HG02678 (cell line): ENCODE measurements around the gene ATP8A2.
"Not testable (repeated sequence)": the region's sequence is repeated elsewhere in the genome, so short reads cannot be mapped to it uniquely, and the experiment has no call there.

Source experiments
- ATAC-seq: cut with Tn5 transposase; IDR thresholded peaks from one replicate; pipeline ENCODE4 v1.9.1; 2021; ENCODE audit warnings: mild to moderate bottlenecking, moderate library complexity; ENCODE audit not compliant: unreplicated experiment

The ATP8A2 gene

GRCh38 chr13:25945596-25945995 is 573.8 kb downstream of the ATP8A2 start:
- ATAC-seq = no peak

- ATAC-seq = no peak
These were observed 574.5 kb downstream of the ATP8A2 start for GRCh38 chr13:25946321-25946720.

- no peak for ATAC-seq
These were observed 577.1 kb downstream of the ATP8A2 start for GRCh38 chr13:25948910-25949309.

GRCh38 chr13:25951831-25952230 is 580.1 kb downstream of the ATP8A2 start:
- no peak for ATAC-seq

DNA sequence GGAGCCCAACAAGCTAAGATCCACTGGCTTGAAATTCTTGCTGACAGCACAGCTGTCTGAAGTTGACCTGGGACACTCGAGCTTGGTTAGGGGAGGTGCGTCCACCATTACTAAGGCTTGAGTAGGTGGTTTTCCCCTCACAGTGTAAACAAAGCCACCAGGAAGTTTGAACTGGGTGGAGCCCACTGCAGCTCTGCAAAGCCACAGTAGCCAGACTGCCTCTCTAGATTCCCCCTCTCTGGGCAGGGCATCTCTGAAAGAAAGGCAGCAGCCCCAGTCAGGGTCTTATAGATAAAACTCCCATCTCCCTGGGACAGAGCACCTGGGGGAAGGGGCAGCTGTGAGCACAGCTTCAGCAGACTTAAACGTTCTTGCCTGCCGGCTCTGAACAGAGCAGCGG is 582.3 kb downstream of the ATP8A2 start:
- ATAC-seq = not testable (repeated sequence)

GRCh38 chr13:25954943-25955342 is 583.2 kb downstream of the ATP8A2 start:
- not testable (repeated sequence) for ATAC-seq

GRCh38 chr13:25958986-25959385 is 587.2 kb downstream of the ATP8A2 start:
- ATAC-seq = no peak

DNA sequence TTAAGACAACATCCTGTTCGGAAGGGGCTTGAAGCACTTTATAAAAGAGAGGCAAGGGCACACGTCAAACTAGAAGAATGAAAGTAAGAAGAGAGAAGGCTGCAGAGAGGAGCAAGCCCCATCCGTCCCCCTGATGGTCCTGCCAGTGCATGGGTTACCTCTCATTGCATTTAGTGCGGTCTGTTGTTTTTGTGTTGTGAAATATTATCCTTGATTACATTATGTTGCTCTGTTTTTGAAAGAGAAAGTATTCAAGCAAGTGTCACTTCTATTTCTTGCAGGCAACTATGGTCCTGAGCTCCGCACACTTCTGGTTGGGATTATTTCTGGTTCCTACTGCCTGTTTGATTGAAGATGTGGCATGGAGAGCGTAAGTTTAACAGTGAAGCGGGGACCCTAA is 589.5 kb downstream of the ATP8A2 start:
- no peak for ATAC-seq

DNA sequence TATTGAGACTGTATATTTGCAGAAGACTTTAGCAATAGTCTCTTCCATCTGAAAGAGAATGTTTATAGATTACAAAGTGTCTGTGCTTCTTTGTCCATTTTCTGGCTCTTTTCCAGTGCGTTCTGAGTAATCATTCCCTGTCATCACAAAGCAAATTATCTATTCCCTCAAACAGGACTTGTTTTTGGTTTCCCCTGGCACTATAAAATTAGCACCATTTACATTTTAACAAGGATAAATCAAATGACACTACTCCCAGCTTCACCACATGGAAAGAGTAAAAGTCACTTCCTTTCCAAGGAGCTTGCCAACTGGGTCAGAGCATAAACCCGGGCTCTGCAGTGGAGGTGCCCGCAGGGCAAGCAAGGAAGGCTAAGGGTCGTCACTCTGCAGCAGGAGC is 591.9 kb downstream of the ATP8A2 start:
- no peak for ATAC-seq

- ATAC-seq = no peak
These were observed 593.8 kb downstream of the ATP8A2 start for GRCh38 chr13:25965596-25965995.

- no peak for ATAC-seq
These were observed 594.3 kb downstream of the ATP8A2 start for GRCh38 chr13:25966086-25966485.

GRCh38 chr13:25967144-25967543 is 595.4 kb downstream of the ATP8A2 start:
- no peak for ATAC-seq

DNA sequence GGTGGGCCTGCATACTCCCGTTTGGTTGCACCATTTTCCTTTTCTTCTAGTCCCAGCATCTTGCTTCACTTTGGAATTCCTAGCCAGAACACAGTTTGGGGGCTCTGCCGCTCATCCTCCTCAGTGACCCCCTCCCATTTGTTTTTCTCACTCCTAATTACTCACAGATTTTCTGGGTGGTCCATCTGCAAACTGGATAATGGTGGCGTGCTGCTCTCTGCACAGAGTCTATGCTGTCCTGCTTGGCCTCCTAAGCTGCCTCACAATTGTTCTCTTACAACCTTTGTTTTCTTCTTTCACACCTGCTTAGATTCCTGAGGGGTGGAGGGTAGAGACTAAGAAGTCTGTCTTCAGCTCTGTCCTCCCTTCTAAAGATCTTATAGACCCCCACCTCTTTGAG is 599.3 kb downstream of the ATP8A2 start:
- no peak for ATAC-seq

DNA sequence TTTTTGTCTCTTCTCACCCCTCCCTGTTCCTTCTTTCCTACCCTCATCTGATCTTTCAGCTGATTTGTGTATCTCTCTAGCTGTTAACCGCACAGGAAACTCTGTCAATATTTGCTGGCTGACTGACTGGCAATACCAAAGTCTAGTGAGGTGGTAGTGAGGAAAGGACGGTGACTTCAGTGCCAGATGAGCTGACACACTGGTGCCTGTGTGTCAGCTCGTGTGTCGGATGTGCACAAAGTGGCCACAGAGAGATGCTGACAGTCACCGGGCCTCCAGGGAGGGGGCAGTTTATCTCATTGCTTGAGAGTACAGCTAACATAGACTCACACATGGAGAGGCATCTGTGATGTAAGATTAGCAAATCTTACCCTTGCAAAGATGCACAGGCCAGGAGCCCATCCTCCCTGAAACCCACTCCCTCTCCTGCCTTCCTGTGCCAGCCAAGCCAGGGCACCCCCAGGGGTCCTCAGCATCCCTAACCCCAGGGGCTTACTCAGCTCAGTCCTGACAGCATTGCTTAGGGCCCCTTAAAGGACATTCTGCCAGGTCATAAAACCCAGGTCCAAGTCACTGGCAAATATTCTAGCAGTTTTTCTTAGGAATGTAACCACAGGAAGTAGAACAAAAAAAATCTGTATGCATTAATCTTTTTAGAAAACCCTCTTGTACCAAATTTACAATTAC is 599.8 kb downstream of the ATP8A2 start:
- ATAC-seq = no peak

DNA sequence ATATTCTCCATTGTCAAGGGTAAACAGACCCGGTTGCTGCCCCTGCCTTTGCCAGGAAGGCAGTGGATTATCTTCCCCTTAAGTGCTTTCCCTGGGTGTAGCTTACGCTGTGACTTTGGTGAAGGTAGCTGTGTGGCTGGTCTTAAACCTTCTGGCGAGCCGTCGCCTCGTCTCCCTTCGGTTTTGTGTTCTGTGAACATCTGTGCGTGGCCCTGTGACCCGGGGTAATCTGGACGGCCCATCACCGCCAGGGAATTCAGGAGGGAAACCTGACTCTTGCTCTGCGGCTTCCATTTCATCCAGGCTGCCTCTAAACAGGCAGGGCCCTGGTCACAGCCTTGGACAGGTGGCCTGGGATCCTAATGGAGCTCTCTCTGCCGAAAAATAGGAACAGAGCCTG is 601.3 kb downstream of the ATP8A2 start:
- no peak for ATAC-seq

- ATAC-seq = no peak
These were observed 601.8 kb downstream of the ATP8A2 start for GRCh38 chr13:25973576-25973975.

DNA sequence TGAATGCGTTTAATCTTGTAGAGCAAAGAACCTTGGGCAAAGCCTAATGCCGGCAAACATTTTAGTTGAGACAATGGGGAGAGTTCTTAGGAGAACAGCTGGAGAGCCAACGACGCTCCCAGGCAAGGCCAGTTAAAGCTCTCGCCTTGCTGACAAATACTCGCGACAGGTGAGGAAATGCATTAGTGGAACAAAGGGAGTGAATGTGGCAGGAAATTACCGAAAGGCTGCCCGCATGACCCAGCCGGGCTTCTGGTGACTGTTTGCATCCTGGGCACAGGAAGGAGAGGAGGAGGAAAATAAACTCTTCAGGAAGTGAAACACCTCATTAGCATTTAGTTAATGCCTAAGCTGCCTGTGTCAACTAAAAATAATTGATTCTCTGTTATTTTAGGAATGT is 605.4 kb downstream of the ATP8A2 start:
- no peak for ATAC-seq

GRCh38 chr13:25977671-25978070 is 605.9 kb downstream of the ATP8A2 start:
- no peak for ATAC-seq

DNA sequence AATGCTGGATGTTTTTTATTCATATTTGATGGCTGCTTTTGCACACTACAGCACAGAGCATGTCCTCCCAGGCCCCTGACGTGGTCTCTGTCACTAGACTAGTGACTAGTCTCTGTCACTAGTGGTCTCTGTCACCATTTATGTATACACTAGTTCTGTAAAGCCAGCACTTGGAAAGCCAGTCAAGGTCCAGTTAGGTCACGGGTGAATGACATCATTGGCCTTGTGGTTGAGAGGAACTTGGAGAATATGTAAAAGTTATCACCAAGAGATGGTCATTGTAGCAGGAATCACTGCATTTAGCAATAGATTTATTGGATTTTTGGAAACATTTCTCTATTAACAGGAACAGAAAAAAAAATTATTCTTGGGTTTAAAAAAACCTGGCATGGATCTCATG is 607.2 kb downstream of the ATP8A2 start:
- ATAC-seq = no peak

DNA sequence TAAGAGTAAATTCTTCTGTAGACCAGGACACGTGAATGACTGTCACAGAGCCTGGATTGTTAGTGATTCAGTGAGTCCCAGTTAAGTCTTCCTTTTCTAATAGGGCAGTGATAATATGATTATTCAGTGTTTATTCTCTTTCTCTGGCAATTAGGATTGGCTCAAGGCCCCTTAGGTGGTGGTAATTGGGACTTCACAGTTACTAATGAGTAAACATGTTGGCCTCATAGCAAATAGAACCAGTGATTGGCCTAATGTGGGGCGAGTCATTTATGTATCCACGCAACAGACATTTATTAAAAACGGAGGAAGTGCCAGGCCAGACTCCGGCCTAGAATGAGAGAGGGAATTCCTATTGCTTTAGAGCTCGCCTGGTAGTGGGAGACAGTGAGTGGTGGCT is 607.6 kb downstream of the ATP8A2 start:
- ATAC-seq = no peak

DNA sequence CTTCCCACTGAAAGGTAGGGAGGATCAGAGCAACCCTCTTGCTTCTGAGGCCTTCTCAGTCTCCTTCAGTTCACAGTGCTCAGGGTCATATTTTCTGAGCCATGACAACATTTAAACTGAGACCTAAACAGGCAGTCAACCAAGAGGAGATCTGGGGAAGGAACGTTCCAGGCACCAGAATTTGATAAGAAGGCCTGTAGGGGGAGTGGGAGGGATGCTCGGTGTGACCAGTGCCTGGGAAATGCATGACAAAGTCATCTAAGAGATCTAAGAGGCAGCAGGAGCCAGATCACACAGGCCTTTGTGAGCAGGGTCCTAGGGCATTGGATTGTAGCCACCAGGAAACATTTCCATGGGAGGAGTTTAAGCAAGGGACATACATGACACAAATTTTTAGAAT is 608.5 kb downstream of the ATP8A2 start:
- ATAC-seq = no peak

DNA sequence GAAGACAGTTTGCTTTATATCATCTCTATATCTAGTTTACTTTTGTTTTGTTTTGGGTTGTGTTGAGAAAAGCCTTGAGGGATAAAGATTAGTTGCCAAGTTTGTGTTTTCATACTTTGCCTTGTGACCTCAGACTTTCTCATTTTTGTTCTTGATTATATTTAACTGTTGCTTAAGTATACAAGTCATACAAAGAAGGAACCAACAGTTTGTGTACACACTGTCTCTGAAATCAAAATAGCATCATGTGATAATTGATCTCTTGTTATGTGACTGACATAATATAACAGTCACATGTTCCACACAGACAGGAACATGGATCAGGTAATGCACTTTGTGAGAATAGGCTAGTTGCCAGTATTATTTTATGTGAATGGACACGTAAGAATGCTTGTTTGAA is 609.3 kb downstream of the ATP8A2 start:
- no peak for ATAC-seq

- no peak for ATAC-seq
These were observed 611.1 kb downstream of the ATP8A2 start for GRCh38 chr13:25982907-25983306.
